Ovary (tissue), 10 donors: ENCODE measurements around the gene PMEPA1. TPM values are rescaled to one million over a fixed set of nuclear protein-coding genes. Genes with fewer than 3 reads are reported as not detected.

Experiments used
- DNase-seq, 5 donors: peaks; one replicate each; pipeline ENCODE4 v3.0.0-alpha.2; 2019 to 2020
- H3K27ac ChIP-seq, 2 donors: fragments of 200-600 bp; one replicate each; pipeline versions ENCODE4 v1.5.1 to v1.8.0; 2019 to 2022
- H3K27me3 ChIP-seq: fragments of 200-600 bp; one replicate; pipeline ENCODE4 v1.8.0; 2022
- H3K36me3 ChIP-seq: fragments of 200-600 bp; sonication (generic); one replicate; pipeline ENCODE4 v1.5.1; 2019
- H3K4me1 ChIP-seq: one replicate; pipeline ENCODE4 v1.8.1; 2013; ENCODE audit warnings: mild to moderate bottlenecking, moderate library complexity; ENCODE audit not compliant: insufficient read depth
- H3K4me3 ChIP-seq: fragments of 200-600 bp; sonication (generic); one replicate; pipeline ENCODE4 v1.5.1; 2017
- H3K9me3 ChIP-seq, 2 donors: fragments of 200-600 bp in 1 of 2; sonication (generic) in 1 of 2; one replicate each; pipeline versions ENCODE4 v1.5.1 to v1.8.1; 2013 to 2019; ENCODE audit warnings: mild to moderate bottlenecking in 1 of 2, moderate library complexity in 1 of 2
- CTCF ChIP-seq, 3 donors: fragments of 450-650 bp in 2 of 3; fragments of 200-600 bp in 1 of 3; IDR thresholded peaks; one replicate each; pipeline versions ENCODE4 v1.5.1 to v1.8.0; 2016 to 2022; ENCODE audit warnings: antibody characterized with exemption in 3 of 3, mild to moderate bottlenecking in 1 of 3
- EP300 ChIP-seq: sonication (generic); formaldehyde crosslinking; IDR thresholded peaks from one replicate; pipeline ENCODE4 v1.6.1; 2017; ENCODE audit warnings: antibody characterized with exemption
- POLR2A ChIP-seq: fragments of 450-650 bp; IDR thresholded peaks from one replicate; pipeline ENCODE4 v1.6.1; 2017; ENCODE audit warnings: antibody characterized with exemption, mild to moderate bottlenecking, moderate library complexity
- WGBS, 3 donors: extraction: QIAGEN DNeasy Blood & Tissue Kit in 1 of 3; methylation state at CpG; one replicate each; pipeline versions ENCODE4 v1.1.5 to v1.1.7; 2013 to 2017; 5-methylcytosine and 5-hydroxymethylcytosine counted together
- intact Hi-C, 4 donors: fragments of 100-400 bp; cut with DNase I; formaldehyde crosslinking; loops; one replicate each; pipeline versions ENCODE4 v1.11.0 to v1.15.1; 2022 to 2023
- long read RNA-seq, 3 donors: library from polyadenylated mRNA in 2 of 3; unstranded in 2 of 3; transcript quantifications; one replicate each; pipeline ENCODE4 v2.0.0 and lab custom pipeline, GENCODE V29; 2021 to 2026
- polyA plus RNA-seq, 2 donors: library from polyadenylated mRNA; stranded (reverse); fragments of 200-250 nt in 1 of 2; fragments of 350-450 nt in 1 of 2; fragmentation: Illumina TruSeq in 1 of 2; extraction: RNeasy Lipid Tissue Mini Kit (QIAGEN cat#74804) in 1 of 2; gene quantifications; one replicate each; pipeline ENCODE4 v1.2.3, GENCODE V29; 2013 to 2014
- total RNA-seq, 7 donors: library from RNA; depleted of rRNA in 2 of 7; stranded (reverse); fragments of >200 nt in 2 of 7; fragmentation: NEBNext Ultra II Directional in 3 of 7; extraction: Animal tissue kit (Norgen Biotek cat#: 25700) in 3 of 7; gene quantifications; one replicate each; pipeline versions ENCODE4 v1.1.0 to v1.2.4, GENCODE V29; 2016 to 2023
- donor health status: DM: no; HTN: no; CAD: no; lungs with moderate emphysema.
- donor health status: DM: no; HTN: no; CAD: no.
- donor health status: Bipolar disorder and iron deficiency.
- donor health status: DM: yes; HTN: yes; CAD: no.
- donor health status: DM: no; HTN: no; CAD: no.
- donor health status: DM: yes; HTN: yes; CAD: no.

Gene PMEPA1
- total RNA-seq, result 10 to 100 TPM in 5 of 7 donors, 1 to 10 TPM in 2; 2.7 to 73.4 (median 17.6) TPM
- polyA plus RNA-seq, result 10 to 100 TPM; 14.6 to 28.5 TPM
- long read RNA-seq, donor 1, full-length matches to known transcripts, result 4 of 10 reads
- long read RNA-seq, donor 1, partial matches to known transcripts, result 4 of 10 reads
- long read RNA-seq, donor 1, other reads (novel, unspliced or antisense), result 2 of 10 reads
- long read RNA-seq, donor 2, full-length matches to known transcripts, result 4 of 4 reads
- long read RNA-seq, donor 2, partial matches to known transcripts, result 0 of 4 reads
- long read RNA-seq, donor 2, other reads (novel, unspliced or antisense), result 0 of 4 reads
- long read RNA-seq, donor 3, full-length matches to known transcripts, result 46 of 60 reads
- long read RNA-seq, donor 3, partial matches to known transcripts, result 4 of 60 reads
- long read RNA-seq, donor 3, other reads (novel, unspliced or antisense), result 10 of 60 reads

- peak; percentile 95 to 97 (median 96) for DNase-seq
- H3K4me3 ChIP-seq, result peak within 1 kb of the TSS; percentile 88
- H3K27ac ChIP-seq, result peak within 1 kb of the TSS; percentile 57 to 62
- intact Hi-C loops, result no loop called here
- peak in 1 of 3 donors; percentile 26 for TF ChIP-seq CTCF (IDR thresholded peaks at IDR 0.05)
- TF ChIP-seq POLR2A, result peak; percentile 83
- peak; percentile 67 for TF ChIP-seq EP300
- no peaks in the 10 kb centered on the region for H3K36me3 ChIP-seq
- peaks cover 11% of the 10 kb centered on the region for H3K4me1 ChIP-seq
- 1 to 2% (median 1%) methylated on average over 53 to 92 of the region's 92 CpGs for WGBS, 3 donors
- no peaks in the 10 kb centered on the region for H3K9me3 ChIP-seq
- H3K27me3 ChIP-seq, result no peaks in the 10 kb centered on the region
Observed at GRCh38 chr20:57709823-57710799, at the start of gene PMEPA1. Gene PMEPA1 (minus strand): TSS chr20:57710015. CDS start chr20:57709582, 433 bp downstream.

DNA sequence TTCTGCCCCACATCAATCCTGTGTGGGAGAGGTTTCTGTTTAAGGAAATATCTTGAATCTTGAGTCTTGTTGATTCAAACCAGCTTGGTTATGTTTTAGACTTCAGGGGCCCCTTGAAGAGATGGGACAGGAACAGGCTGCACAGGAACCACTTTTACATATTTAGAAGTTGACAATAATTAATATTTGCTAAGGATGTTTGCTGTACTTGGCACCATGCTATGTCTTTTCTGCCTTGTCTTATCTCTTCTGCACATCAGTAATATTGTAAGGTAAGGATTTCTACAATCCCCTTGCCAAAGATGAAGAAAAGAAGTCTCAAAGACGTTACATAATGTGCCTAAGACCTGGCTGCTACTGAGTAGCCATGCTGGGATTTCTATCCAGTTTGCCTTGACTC, 48.0 kb upstream of the PMEPA1 start:
- Histone ChIP-seq H3K36me3 (no peaks in the 10 kb centered on the region), H3K27ac (no peak overlapping the region), H3K4me1 (no peaks in the 10 kb centered on the region), H3K9me3 (peaks cover 0 to 4% of the 10 kb centered on the region in 2 donors), H3K4me3 (no peak overlapping the region), H3K27me3 (no peaks in the 10 kb centered on the region)
- 64 to 78% (median 68%) methylated on average over 1 of the region's 1 CpG for WGBS, 3 donors
- intact Hi-C loops, result no loop called here
- TF ChIP-seq CTCF (IDR thresholded peaks at IDR 0.05) (no peak), POLR2A (no peak), EP300 (no peak)
- no peak for DNase-seq

DNA sequence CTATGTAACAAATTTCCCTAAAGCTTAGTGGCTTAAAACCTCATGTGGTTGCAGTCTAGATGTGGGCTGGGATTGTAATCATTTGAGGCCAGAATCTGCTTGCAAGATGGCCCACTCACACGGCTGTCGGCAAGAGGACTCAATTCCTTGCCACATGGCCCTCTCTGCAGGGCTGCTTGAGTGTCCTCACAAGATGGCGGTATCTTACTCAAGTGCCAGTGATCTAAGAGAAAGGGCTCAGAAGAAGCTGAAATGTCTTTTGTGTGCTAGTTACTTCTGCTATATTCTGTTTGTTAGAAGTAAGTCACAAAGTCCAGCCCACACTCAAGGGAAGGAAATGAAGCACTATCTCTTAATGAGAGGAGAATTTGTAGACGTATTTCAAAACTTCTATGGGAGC, 47.1 kb upstream of the PMEPA1 start:
- Histone ChIP-seq H3K36me3 (no peaks in the 10 kb centered on the region), H3K9me3 (peaks cover 0 to 4% of the 10 kb centered on the region in 2 donors), H3K4me3 (no peak overlapping the region), H3K4me1 (no peaks in the 10 kb centered on the region), H3K27ac (no peak overlapping the region), H3K27me3 (no peaks in the 10 kb centered on the region)
- intact Hi-C loops, result no loop called here
- DNase-seq, result no peak
- 96 to 98% (median 97%) methylated on average over 4 of the region's 4 CpGs for WGBS, 3 donors
- TF ChIP-seq POLR2A, result no peak
- no peak for TF ChIP-seq EP300
- TF ChIP-seq CTCF (IDR thresholded peaks at IDR 0.05), result no peak

DNA sequence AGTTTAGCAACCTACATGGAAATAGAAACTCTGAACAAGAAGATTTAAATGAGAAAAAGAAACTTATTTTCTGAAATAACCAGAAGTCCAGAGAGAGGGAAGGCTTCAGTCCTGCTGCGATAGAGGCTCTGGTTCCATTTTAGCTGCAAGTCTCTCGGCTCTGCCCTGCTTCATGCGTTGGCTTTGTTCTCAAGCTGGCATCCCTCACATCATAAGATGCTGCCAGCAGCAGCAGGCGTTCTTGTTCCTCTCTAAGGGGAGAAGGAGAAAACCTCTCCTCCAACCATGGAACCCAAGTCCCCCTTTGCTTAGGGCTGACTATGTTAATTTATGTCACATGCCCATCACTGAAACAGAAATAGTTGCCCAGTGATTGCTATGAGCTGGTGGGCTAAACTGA, 46.4 kb upstream of the PMEPA1 start:
- TF ChIP-seq CTCF (IDR thresholded peaks at IDR 0.05) (no peak), POLR2A (no peak), EP300 (no peak)
- no peak for DNase-seq
- Histone ChIP-seq H3K36me3 (no peaks in the 10 kb centered on the region), H3K9me3 (peaks cover 0 to 4% of the 10 kb centered on the region in 2 donors), H3K4me1 (no peaks in the 10 kb centered on the region), H3K4me3 (no peak overlapping the region), H3K27ac (no peak overlapping the region), H3K27me3 (no peaks in the 10 kb centered on the region)
- intact Hi-C loops, result no loop called here
- WGBS, 3 donors, result 91 to 96% (median 91%) methylated on average over 4 of the region's 4 CpGs
